Activated CD4-positive, CD25-positive, alpha-beta regulatory T cell (primary cell): Measurements from ENCODE around the gene ZNF513.

Experiments used
- DNase-seq, 4 experiments: peaks; one replicate each; lab custom pipeline; 2025; lab: John Stamatoyannopoulos, UW

The ZNF513 gene

GRCh38 chr2:27381577-27382181, 1.1 kb upstream of the ZNF513 start:
- no peak for DNase-seq

- DNase-seq = no peak
Measured at GRCh38 chr2:27379836-27380625, 503 bp downstream of the ZNF513 start.

- no peak for DNase-seq
Measured at GRCh38 chr2:27379383-27379835, 1.1 kb downstream of the ZNF513 start.

- DNase-seq = no peak
Measured at GRCh38 chr2:27378809-27379290, 1.7 kb downstream of the ZNF513 start.

GRCh38 chr2:27378096-27378808, 2.3 kb downstream of the ZNF513 start:
- DNase-seq = no peak

GRCh38 chr2:27377618-27378095, 2.9 kb downstream of the ZNF513 start:
- no peak for DNase-seq

- no peak for DNase-seq
Measured at GRCh38 chr2:27376866-27377617, 3.5 kb downstream of the ZNF513 start.

GRCh38 chr2:27376151-27376865, 4.2 kb downstream of the ZNF513 start:
- no peak for DNase-seq

GRCh38 chr2:27375513-27376099, 4.9 kb downstream of the ZNF513 start:
- no peak for DNase-seq

GRCh38 chr2:27373567-27373966, 7.0 kb downstream of the ZNF513 start:
- no peak for DNase-seq

GRCh38 chr2:27372937-27373336, 7.6 kb downstream of the ZNF513 start:
- DNase-seq = no peak

GRCh38 chr2:27370816-27371620, 9.5 kb downstream of the ZNF513 start:
- no peak for DNase-seq

- DNase-seq = peak; percentile 96 to 99 (median 98)
Measured at GRCh38 chr2:27370026-27370815, 10.3 kb downstream of the ZNF513 start, which contains the start of the genes EIF2B4 and SNX17. TSS of gene EIF2B4 (minus strand) at chr2:27370338. CDS start at chr2:27370314, 24 bp downstream. TSS of gene SNX17 (plus strand) at chr2:27370616. CDS start at chr2:27370744, 128 bp downstream.

- no peak for DNase-seq
Measured at GRCh38 chr2:27369471-27370025, 11.0 kb downstream of the ZNF513 start.

GRCh38 chr2:27363933-27364332, 16.6 kb downstream of the ZNF513 start:
- DNase-seq = no peak

- DNase-seq = no peak
Measured at GRCh38 chr2:27362678-27363420, 17.7 kb downstream of the ZNF513 start.

- DNase-seq = peak; percentile 70 to 81 (median 74)
Measured at GRCh38 chr2:27356382-27357181, 24.0 kb downstream of the ZNF513 start, which contains the start of gene GTF3C2. TSS of gene GTF3C2 (minus strand) at chr2:27356764. CDS start at chr2:27343554, 13,210 bp downstream.
